ENCODE measurements around the gene PCYT1A. TPM values are rescaled to one million over a fixed set of nuclear protein-coding genes. Genes with fewer than 3 reads are reported as not detected.

Gene PCYT1A
- total and polyA plus RNA-seq, 2 of the 13 experiments (the other 11 are each of a cell fraction or from before 2014, with no cell fraction given) = 26.4 to 45.3 TPM

GRCh38 chr3:196202516-196202970 lies 85.0 kb downstream of the PCYT1A start (continued):
- TF ChIP-seq TAF15 (IDR thresholded peaks at IDR 0.05; ENCODE audit: low read depth, low read length, poor library complexity, severe bottlenecking) (no peak), ADNP (CRISPR knock-in tag; IDR thresholded peaks at IDR 0.05) (no peak), ZNF503 (CRISPR knock-in tag; IDR thresholded peaks at IDR 0.05) (no peak), ELF1 (CRISPR knock-in tag; IDR thresholded peaks at IDR 0.05) (no peak), BCL6 (CRISPR knock-in tag; IDR thresholded peaks at IDR 0.05) (no peak), KDM5A (IDR thresholded peaks at IDR 0.05; ENCODE audit: borderline replicate concordance, low read length) (no peak), NFKB2 (CRISPR knock-in tag; IDR thresholded peaks at IDR 0.05; ENCODE audit: borderline replicate concordance) (no peak; the same call in 1 of the 2 replicates), ATF2 (CRISPR knock-in tag; IDR thresholded peaks at IDR 0.05) (no peak), IKZF1 (IDR thresholded peaks at IDR 0.05) (no peak), FOXJ3 (CRISPR knock-in tag; IDR thresholded peaks at IDR 0.05; ENCODE audit: borderline replicate concordance) (no peak), HNF1B (CRISPR knock-in tag; IDR thresholded peaks at IDR 0.05) (0 out of 2 replicates have a peak, but pooled peaks have one; percentile 40), ZNF770 (CRISPR knock-in tag; IDR thresholded peaks at IDR 0.05) (peak; percentile 48; the same call in 1 of the 2 replicates), ZNF616 (CRISPR knock-in tag; IDR thresholded peaks at IDR 0.05; ENCODE audit: low read depth) (no peak), KLF15 (CRISPR knock-in tag; IDR thresholded peaks at IDR 0.05; ENCODE audit: borderline replicate concordance) (no peak), SAP130 (CRISPR knock-in tag; IDR thresholded peaks at IDR 0.05; ENCODE audit: low read depth) (peak; percentile 57), DDIT3 (CRISPR knock-in tag; IDR thresholded peaks at IDR 0.05) (no peak), ZNF607 (CRISPR knock-in tag; IDR thresholded peaks at IDR 0.05; ENCODE audit: borderline replicate concordance) (no peak; the same call in 1 of the 2 replicates), FOXA3 (CRISPR knock-in tag; IDR thresholded peaks at IDR 0.05) (no peak), MXI1 (IDR thresholded peaks at IDR 0.05; ENCODE audit: borderline replicate concordance, low read depth, low read length) (peak; percentile 17; the same call in 1 of the 3 replicates), HNF4A (CRISPR knock-in tag; IDR thresholded peaks at IDR 0.05) (no peak; the same call in 1 of the 2 replicates), BRCA1 (CRISPR knock-in tag; IDR thresholded peaks at IDR 0.05) (no peak), BRD4 (CRISPR knock-in tag; IDR thresholded peaks at IDR 0.05) (0 out of 2 replicates have a peak, but pooled peaks have one; percentile 38), NKX3-1 (CRISPR knock-in tag; IDR thresholded peaks at IDR 0.05) (no peak), ZNF510 (CRISPR knock-in tag; IDR thresholded peaks at IDR 0.05; ENCODE audit: low read depth) (no peak), ZNF263 (CRISPR knock-in tag; IDR thresholded peaks at IDR 0.05) (peak; percentile 71)
